ENCODE measurements around the gene SPTAN1.

DNA sequence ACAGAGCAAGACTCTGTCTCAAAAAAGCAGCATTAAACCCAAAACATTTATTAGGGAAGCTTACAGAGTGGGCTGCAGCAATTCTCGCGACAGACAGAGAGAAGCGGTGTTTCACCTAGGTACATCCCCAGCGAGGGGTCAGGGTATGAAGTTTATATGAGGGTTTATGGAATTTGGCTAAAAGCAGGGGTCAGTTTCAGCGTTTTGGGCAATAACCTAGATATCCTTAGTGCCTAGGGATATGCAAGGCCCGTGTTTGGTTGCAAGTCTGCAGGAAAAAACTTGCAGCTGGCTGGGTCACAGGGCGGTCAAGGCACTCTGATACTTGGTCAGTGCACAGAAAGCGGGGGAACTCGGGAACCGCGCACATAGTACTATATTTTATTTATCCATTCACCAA lies 48.5 kb upstream of the SPTAN1 start:
- TF ChIP-seq, protein P1, sequence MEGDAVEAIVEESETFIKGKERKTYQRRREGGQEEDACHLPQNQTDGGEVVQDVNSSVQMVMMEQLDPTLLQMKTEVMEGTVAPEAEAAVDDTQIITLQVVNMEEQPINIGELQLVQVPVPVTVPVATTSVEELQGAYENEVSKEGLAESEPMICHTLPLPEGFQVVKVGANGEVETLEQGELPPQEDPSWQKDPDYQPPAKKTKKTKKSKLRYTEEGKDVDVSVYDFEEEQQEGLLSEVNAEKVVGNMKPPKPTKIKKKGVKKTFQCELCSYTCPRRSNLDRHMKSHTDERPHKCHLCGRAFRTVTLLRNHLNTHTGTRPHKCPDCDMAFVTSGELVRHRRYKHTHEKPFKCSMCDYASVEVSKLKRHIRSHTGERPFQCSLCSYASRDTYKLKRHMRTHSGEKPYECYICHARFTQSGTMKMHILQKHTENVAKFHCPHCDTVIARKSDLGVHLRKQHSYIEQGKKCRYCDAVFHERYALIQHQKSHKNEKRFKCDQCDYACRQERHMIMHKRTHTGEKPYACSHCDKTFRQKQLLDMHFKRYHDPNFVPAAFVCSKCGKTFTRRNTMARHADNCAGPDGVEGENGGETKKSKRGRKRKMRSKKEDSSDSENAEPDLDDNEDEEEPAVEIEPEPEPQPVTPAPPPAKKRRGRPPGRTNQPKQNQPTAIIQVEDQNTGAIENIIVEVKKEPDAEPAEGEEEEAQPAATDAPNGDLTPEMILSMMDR (IDR thresholded peaks at IDR 0.05): no peak
- no peak for TF ChIP-seq POLR2A (IDR thresholded peaks at IDR 0.05)
